GM21528 (cell line): ENCODE data around the gene WFDC9.
"Not testable (repeated sequence)": the region's sequence is repeated elsewhere in the genome, so short reads cannot be mapped to it uniquely, and the experiment has no call there.

Source experiments
- ATAC-seq: cut with Tn5 transposase; IDR thresholded peaks from one replicate; pipeline ENCODE4 v1.9.1; 2021; ENCODE audit warnings: mild to moderate bottlenecking, moderate library complexity; ENCODE audit not compliant: unreplicated experiment, low FRiP score

Gene WFDC9

GRCh38 chr20:45631184-45631583 lies at the start of gene WFDC9:
Gene WFDC9, minus strand, starts transcription at chr20:45631284. Its CDS starts 21,103 bp downstream, at chr20:45610181.
- ATAC-seq = no peak

GRCh38 chr20:45679650-45680049 lies 48.6 kb upstream of the WFDC9 start:
- ATAC-seq = no peak

DNA sequence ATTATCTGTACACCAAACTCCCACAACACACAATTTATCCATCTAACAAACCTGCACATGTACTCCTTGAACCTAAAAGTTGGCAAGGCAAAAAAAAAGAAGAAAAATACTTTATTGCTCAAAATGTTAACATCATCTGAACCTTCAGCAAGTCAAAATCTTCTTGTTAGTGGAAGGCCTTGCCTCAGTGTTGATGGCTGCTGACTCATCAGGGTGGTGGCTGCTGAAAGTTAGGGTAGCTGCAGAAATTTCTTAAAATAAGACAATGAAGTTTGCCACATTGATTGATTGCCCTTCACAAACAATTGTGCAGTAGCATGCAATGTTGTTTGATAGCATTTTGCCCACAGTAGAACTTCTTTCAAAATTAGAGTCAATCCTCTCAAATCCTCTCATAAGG lies 41.7 kb upstream of the WFDC9 start:
- no peak for ATAC-seq

GRCh38 chr20:45670139-45670538 lies 39.1 kb upstream of the WFDC9 start, which contains the start of gene WFDC11:
Gene WFDC11, minus strand, starts transcription at chr20:45670239. Its CDS starts 19,639 bp downstream, at chr20:45650600.
- ATAC-seq = no peak

DNA sequence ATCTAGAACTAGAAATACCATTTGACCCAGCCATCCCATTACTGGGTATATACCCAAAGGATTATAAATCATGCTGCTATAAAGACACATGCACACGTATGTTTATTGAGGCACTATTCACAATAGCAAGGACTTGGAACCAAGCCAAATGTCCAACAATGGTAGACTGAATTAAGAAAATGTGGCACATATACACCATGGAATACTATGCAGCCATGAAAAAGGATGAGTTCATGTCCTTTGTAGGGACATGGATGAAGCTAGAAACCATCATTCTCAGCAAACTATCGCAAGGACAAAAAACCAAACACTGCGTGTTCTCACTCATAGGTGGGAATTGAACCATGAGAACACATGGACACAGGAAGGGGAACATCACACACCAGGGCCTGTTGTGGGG lies 26.0 kb upstream of the WFDC9 start:
- ATAC-seq = not testable (repeated sequence)

DNA sequence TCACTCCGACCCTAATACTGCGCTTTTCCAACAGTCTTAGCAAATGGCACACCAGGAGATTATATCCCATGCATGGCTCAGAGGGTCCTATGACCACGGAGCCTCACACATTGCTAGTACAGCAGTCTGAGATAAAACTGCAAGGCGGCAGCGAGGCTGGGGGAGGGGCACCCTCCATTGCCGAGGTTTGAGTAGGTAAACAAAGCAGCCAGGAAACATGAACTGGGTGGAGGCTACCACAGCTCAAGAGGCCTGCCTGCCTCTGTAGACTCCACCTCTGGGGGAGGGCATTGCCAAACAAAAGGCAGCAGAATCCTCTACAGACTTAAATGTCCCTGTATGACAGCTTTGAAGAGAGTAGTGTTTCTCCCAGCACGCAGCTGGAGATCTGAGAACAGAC lies 20.6 kb upstream of the WFDC9 start:
- ATAC-seq = not testable (repeated sequence)

- no peak for ATAC-seq
These were observed 18.3 kb upstream of the WFDC9 start for GRCh38 chr20:45649312-45649863.

GRCh38 chr20:45647441-45648050 lies 16.5 kb upstream of the WFDC9 start:
- no peak for ATAC-seq

GRCh38 chr20:45646875-45647274 lies 15.8 kb upstream of the WFDC9 start:
- no peak for ATAC-seq

DNA sequence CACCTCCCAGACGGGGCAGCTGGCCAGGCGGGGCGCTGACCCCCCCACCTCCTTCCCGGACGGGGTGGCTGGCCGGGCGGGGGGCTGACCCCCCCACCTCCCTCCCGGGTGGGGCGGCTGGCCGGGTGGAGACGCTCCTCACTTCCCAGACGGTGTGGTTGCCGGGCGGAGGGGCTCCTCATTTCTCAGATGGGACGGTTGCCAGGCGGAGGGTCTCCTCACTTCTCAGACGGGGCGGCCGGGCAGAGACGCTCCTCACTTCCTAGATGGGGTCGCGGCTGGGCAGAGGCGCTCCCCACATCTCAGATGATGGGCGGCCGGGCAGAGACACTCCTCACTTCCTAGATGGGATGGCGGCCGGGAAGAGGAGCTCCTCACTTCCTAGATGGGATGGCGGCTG lies 14.8 kb upstream of the WFDC9 start:
- not testable (repeated sequence) for ATAC-seq

GRCh38 chr20:45641076-45641475 lies 10.0 kb upstream of the WFDC9 start:
- not testable (repeated sequence) for ATAC-seq

DNA sequence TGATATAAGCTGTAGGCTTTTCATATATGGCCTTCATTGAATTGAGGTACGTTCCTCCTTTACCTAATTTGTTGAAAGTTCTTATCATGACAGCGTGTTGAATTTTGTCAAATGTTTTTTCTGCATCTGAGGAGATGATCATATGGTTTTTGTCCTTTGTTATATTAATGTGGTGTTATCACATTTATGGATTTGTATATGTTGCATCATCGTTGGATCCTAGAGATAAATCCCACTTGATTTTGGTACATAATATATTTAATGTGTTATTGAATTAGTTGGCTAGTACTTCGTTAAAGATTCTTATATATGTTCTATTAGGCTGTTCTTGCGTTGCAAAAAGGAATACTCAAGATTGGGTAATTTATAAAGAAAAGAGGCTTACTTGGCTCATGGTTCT lies 8.6 kb upstream of the WFDC9 start:
- no peak for ATAC-seq

DNA sequence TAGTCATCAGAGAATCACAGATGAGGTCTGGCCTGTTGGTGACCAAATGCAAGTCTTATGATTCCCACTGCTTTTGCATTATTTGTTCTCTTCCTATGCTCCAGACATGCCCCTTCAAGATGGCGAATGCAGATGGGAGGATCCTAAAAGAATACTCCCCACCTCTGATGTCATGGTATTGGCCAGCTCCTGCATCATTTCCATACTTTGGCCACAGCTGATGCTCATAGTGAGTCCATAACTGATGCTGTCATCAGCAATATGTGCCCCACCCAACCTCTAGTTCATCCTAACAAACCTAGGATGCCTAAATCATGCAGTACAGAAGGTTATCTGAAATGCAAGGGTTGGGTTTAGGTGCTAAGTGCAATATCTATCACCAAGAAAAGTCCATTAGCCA lies 5.4 kb upstream of the WFDC9 start:
- no peak for ATAC-seq

DNA sequence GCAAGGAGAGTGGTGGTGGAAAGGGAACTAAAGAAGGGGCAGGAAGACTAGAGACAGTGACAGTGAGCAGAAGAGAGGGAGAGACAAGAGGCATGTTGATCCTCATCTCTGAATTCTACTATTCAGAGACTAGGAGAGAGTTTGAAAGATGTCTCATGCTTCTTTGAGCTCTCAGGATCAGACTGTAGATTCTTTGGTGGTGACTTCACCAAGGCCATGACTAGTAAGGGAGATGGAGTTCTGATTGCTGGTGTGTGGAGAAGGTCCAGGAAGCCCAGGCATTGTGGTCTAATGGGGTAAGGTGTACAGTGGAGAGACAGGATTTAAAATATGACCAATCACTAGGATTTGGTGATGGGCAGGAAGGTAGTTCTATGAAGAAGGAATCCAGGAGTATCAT lies 713 bp downstream of the WFDC9 start:
- no peak for ATAC-seq

- ATAC-seq = no peak
These were observed 1.5 kb downstream of the WFDC9 start, which contains the start of gene WFDC10A for GRCh38 chr20:45629496-45630100. Gene WFDC10A, plus strand, starts transcription at chr20:45629739. Its CDS starts 75 bp downstream, at chr20:45629814.

GRCh38 chr20:45626540-45626939 lies 4.5 kb downstream of the WFDC9 start:
- no peak for ATAC-seq

GRCh38 chr20:45621593-45621992 lies 9.5 kb downstream of the WFDC9 start:
- ATAC-seq = no peak

- no peak for ATAC-seq
These were observed 13.5 kb downstream of the WFDC9 start for GRCh38 chr20:45617591-45617990.

DNA sequence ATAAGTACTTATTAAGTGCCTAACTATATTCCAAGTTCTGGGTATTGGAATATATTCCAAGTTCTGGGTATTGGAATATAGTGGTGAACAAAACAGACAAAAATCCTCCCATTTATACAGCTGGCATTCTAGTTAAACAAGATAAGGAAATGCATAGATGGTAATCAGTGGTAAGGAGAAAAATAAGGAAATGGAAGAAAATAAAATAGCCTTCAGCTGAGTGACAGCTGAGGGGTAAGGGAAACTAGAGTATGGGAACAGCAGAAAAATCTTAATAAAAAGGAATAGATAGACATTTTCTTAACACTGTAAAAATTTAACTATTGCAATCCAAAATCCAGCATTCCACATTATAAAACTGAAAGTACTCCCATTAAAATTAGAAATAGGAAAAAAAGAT lies 18.8 kb downstream of the WFDC9 start:
- no peak for ATAC-seq

DNA sequence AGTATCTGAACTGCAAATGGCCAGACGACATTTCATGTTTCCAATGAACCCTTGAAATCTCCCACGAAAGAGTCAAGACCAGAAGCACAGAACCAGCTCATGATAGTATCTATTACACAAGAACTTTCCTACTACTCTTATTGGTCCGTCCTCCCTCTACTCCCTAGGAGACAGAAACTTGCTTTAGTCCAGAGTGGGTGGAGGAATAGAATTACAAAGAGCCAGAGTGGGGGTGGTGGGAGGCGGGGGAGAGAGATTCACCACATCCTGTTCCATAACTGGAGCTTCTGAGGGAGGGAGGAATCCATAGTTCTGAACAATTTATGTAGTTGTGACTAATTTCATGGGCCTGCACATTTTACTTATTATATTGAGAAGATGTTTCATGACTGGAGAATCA lies 20.0 kb downstream of the WFDC9 start:
- ATAC-seq = no peak

- no peak for ATAC-seq
These were observed 23.3 kb downstream of the WFDC9 start for GRCh38 chr20:45607810-45608209.

GRCh38 chr20:45595235-45595634 lies 35.8 kb downstream of the WFDC9 start:
- ATAC-seq = no peak
